HepG2 (cell line): ENCODE measurements around the gene SNAPC4. TPM values are rescaled to one million over a fixed set of nuclear protein-coding genes. Genes with fewer than 3 reads are reported as not detected.

ENCODE experiments used
- HCFC1 ChIP-seq: fragments of 150-350 bp; IDR thresholded peaks from 2 replicates; pipeline ENCODE4 v1.6.1; 2014; ENCODE audit warnings: low read depth, low read length
- HDAC1 ChIP-seq: sonication (generic); formaldehyde crosslinking; IDR thresholded peaks from 2 replicates; pipeline ENCODE4 v1.5.1; 2020; ENCODE audit warnings: mild to moderate bottlenecking, missing genetic modification reagents
- NFKB2 ChIP-seq: sonication (generic); formaldehyde crosslinking; IDR thresholded peaks from 2 replicates; pipeline ENCODE4 v1.4.0; 2020; ENCODE audit warnings: missing genetic modification reagents, borderline replicate concordance
- NFKBIZ ChIP-seq: IDR thresholded peaks from 2 replicates; pipeline ENCODE4 v1.6.1; 2018; ENCODE audit warnings: missing genetic modification reagents, missing compliant biosample characterization
- NFYC ChIP-seq: IDR thresholded peaks from 2 replicates; pipeline ENCODE4 v1.6.1; 2016; ENCODE audit warnings: missing genetic modification reagents, missing compliant biosample characterization
- YY1 ChIP-seq: IDR thresholded peaks from 2 replicates; pipeline ENCODE4 v1.6.1; 2011; ENCODE audit warnings: low read length, low read depth, moderate library complexity, mild to moderate bottlenecking; ENCODE audit not compliant: insufficient read depth, insufficient replicate concordance
- ZNF143 ChIP-seq: sonication (generic); formaldehyde crosslinking; IDR thresholded peaks from 2 replicates; pipeline ENCODE4 v1.4.0; 2020; ENCODE audit warnings: missing genetic modification reagents
- ZNF253 ChIP-seq: sonication (generic); formaldehyde crosslinking; IDR thresholded peaks from 2 replicates; pipeline ENCODE4 v1.8.0; 2022; ENCODE audit warnings: mild to moderate bottlenecking, missing genetic modification reagents, borderline replicate concordance
- ZNF556 ChIP-seq: sonication (generic); formaldehyde crosslinking; IDR thresholded peaks from 2 replicates; pipeline ENCODE4 v1.4.0; 2020; ENCODE audit warnings: mild to moderate bottlenecking, missing genetic modification reagents, borderline replicate concordance
- ZNF737 ChIP-seq: sonication (generic); formaldehyde crosslinking; IDR thresholded peaks from 2 replicates; pipeline ENCODE4 v1.5.0; 2020; ENCODE audit warnings: missing genetic modification reagents, mild to moderate bottlenecking, borderline replicate concordance
- polyA plus RNA-seq, 8 experiments: library from polyadenylated mRNA; depleted of rRNA in 3 of 8; stranded (reverse) in 7 of 8; unstranded in 1 of 8; fragments of >200 nt; fragmentation: Illumina TruSeq in 4 of 8; extraction: Trizol in 4 of 8; gene quantifications; 2 replicates each; pipeline versions ENCODE4 v1.2.1 to v1.2.3, GENCODE V29; 2011 to 2016; ENCODE audit warnings: low read depth in 4 of 8, missing spikeins in 1 of 8, mixed read lengths in 1 of 8; ENCODE audit not compliant: insufficient read depth in 1 of 8
- total RNA-seq, 5 experiments: library from RNA; depleted of rRNA; stranded (reverse); fragments of >200 nt; fragmentation: Illumina TruSeq; extraction: Trizol; gene quantifications; 2 replicates each; pipeline ENCODE4 v1.2.3, GENCODE V29; 2016; ENCODE audit warnings: low read depth in 1 of 5
- TF ChIP-seq, protein P1 (sequence below): sonication (generic); formaldehyde crosslinking; IDR thresholded peaks from 2 replicates; pipeline ENCODE4 v1.8.0; 2022; ENCODE audit warnings: mild to moderate bottlenecking, missing genetic modification reagents, borderline replicate concordance
- TF ChIP-seq, protein P2 (sequence below): sonication (generic); formaldehyde crosslinking; IDR thresholded peaks from 2 replicates; pipeline ENCODE4 v1.8.0; 2023; ENCODE audit warnings: mild to moderate bottlenecking, missing genetic modification reagents
- TF ChIP-seq, protein P3 (sequence below): sonication (generic); formaldehyde crosslinking; IDR thresholded peaks from 2 replicates; pipeline ENCODE4 v1.5.0; 2020; ENCODE audit warnings: missing genetic modification reagents
- TF ChIP-seq, protein P4 (sequence below): sonication (generic); formaldehyde crosslinking; IDR thresholded peaks from 2 replicates; pipeline ENCODE4 v1.8.1; 2022; ENCODE audit warnings: mild to moderate bottlenecking, missing genetic modification reagents
- TF ChIP-seq, protein P5 (sequence below): sonication (generic); formaldehyde crosslinking; IDR thresholded peaks from 2 replicates; pipeline ENCODE4 v1.8.0; 2022; ENCODE audit warnings: mild to moderate bottlenecking, missing genetic modification reagents, moderate library complexity
- TF ChIP-seq, protein P6 (sequence below): sonication (generic); formaldehyde crosslinking; IDR thresholded peaks from 2 replicates; pipeline ENCODE4 v1.4.0; 2020; ENCODE audit warnings: missing genetic modification reagents
- TF ChIP-seq, protein P7 (sequence below): IDR thresholded peaks from 2 replicates; pipeline ENCODE4 v1.6.1; 2016

The SNAPC4 gene
- total and polyA plus RNA-seq, 2 of the 13 experiments (the other 11 are each of a cell fraction or from before 2014, with no cell fraction given), result 2.0 to 6.0 TPM

DNA sequence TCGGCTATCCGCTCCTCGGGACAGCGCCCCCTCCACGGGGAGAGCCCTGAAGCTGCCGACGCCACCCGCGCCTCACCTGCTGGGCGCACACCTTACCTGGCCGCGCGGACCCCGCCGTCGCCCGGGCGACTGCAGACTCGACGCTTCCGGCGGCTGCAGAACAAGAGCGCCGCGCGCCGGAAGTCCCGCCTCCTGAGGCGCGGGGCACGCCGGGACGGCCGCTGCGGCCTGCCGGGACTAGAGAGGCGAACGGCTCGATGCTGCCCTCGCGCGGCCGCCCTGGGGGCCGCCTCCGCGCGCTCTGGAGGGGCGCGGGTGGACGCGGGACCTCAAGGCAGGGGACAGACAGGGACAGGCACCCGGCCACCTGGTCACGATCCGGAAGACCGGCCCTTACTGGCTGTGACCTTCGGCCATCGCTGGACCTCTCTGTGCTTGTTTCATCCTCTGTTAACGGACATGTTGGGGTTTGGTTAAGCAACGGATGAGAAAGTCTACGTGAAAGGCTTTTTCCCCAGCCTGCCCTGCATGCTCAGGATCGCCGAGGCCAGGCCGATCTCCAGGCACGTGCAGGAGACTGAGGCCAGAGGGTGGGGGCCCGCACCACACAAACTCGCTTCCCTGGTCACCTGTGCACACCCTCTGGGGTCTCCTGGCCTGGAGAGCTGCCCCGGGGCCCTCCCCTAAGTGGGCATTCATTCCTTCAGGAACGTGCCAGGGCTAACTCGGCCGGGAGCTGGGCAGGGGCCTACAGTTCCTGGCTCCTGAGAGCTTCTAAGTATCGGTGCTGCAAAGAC lies at the start of gene SNAPC4 (continued):
- TF ChIP-seq, protein P1, sequence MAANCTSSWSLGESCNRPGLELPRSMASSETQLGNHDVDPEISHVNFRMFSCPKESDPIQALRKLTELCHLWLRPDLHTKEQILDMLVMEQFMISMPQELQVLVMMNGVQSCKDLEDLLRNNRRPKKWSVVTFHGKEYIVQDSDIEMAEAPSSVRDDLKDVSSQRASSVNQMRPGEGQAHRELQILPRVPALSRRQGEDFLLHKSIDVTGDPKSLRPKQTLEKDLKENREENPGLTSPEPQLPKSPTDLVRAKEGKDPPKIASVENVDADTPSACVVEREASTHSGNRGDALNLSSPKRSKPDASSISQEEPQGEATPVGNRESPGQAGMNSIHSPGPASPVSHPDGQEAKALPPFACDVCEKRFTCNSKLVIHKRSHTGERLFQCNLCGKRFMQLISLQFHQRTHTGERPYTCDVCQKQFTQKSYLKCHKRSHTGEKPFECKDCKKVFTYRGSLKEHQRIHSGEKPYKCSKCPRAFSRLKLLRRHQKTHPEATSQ (CRISPR knock-in tag), result 0 out of 2 replicates have a peak, but pooled peaks have one; percentile 55
- TF ChIP-seq NFKBIZ (peak; percentile 45; the same call in 1 of the 2 replicates), YY1 (peak; percentile 85), ZNF737 (CRISPR knock-in tag) (no peak), NFKB2 (CRISPR knock-in tag) (peak; percentile 43; the same call in 1 of the 2 replicates), NFYC (no peak; the same call in 1 of the 2 replicates), HCFC1 (peak; percentile 47; the same call in 1 of the 2 replicates), ZNF253 (0 out of 2 replicates have a peak, but pooled peaks have one; percentile 76), ZNF143 (CRISPR knock-in tag) (peak; percentile 90), ZNF556 (0 out of 2 replicates have a peak, but pooled peaks have one; percentile 43), HDAC1 (CRISPR knock-in tag) (peak; percentile 93)
- TF ChIP-seq, protein P2, sequence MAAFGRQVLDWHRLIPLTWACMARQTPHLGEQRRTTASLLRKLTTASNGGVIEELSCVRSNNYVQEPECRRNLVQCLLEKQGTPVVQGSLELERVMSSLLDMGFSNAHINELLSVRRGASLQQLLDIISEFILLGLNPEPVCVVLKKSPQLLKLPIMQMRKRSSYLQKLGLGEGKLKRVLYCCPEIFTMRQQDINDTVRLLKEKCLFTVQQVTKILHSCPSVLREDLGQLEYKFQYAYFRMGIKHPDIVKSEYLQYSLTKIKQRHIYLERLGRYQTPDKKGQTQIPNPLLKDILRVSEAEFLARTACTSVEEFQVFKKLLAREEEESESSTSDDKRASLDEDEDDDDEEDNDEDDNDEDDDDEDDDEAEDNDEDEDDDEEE, result peak; percentile 70; the same call in 1 of the 2 replicates
- TF ChIP-seq, protein P3, sequence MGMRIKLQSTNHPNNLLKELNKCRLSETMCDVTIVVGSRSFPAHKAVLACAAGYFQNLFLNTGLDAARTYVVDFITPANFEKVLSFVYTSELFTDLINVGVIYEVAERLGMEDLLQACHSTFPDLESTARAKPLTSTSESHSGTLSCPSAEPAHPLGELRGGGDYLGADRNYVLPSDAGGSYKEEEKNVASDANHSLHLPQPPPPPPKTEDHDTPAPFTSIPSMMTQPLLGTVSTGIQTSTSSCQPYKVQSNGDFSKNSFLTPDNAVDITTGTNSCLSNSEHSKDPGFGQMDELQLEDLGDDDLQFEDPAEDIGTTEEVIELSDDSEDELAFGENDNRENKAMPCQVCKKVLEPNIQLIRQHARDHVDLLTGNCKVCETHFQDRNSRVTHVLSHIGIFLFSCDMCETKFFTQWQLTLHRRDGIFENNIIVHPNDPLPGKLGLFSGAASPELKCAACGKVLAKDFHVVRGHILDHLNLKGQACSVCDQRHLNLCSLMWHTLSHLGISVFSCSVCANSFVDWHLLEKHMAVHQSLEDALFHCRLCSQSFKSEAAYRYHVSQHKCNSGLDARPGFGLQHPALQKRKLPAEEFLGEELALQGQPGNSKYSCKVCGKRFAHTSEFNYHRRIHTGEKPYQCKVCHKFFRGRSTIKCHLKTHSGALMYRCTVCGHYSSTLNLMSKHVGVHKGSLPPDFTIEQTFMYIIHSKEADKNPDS (CRISPR knock-in tag), result 0 out of 2 replicates have a peak, but pooled peaks have one; percentile 52
- TF ChIP-seq, protein P4, sequence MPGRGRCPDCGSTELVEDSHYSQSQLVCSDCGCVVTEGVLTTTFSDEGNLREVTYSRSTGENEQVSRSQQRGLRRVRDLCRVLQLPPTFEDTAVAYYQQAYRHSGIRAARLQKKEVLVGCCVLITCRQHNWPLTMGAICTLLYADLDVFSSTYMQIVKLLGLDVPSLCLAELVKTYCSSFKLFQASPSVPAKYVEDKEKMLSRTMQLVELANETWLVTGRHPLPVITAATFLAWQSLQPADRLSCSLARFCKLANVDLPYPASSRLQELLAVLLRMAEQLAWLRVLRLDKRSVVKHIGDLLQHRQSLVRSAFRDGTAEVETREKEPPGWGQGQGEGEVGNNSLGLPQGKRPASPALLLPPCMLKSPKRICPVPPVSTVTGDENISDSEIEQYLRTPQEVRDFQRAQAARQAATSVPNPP (CRISPR knock-in tag), result peak; percentile 84; the same call in 1 of the 2 replicates
- TF ChIP-seq, protein P5, sequence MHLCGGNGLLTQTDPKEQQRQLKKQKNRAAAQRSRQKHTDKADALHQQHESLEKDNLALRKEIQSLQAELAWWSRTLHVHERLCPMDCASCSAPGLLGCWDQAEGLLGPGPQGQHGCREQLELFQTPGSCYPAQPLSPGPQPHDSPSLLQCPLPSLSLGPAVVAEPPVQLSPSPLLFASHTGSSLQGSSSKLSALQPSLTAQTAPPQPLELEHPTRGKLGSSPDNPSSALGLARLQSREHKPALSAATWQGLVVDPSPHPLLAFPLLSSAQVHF (CRISPR knock-in tag), result peak; percentile 85
- TF ChIP-seq, protein P6, sequence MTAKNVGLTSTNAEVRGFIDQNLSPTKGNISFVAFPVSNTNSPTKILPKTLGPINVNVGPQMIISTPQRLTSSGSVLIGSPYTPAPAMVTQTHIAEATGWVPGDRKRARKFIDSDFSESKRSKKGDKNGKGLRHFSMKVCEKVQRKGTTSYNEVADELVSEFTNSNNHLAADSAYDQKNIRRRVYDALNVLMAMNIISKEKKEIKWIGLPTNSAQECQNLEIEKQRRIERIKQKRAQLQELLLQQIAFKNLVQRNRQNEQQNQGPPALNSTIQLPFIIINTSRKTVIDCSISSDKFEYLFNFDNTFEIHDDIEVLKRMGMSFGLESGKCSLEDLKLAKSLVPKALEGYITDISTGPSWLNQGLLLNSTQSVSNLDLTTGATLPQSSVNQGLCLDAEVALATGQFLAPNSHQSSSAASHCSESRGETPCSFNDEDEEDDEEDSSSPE, result peak; percentile 77; the same call in 1 of the 2 replicates
- TF ChIP-seq, protein P7, sequence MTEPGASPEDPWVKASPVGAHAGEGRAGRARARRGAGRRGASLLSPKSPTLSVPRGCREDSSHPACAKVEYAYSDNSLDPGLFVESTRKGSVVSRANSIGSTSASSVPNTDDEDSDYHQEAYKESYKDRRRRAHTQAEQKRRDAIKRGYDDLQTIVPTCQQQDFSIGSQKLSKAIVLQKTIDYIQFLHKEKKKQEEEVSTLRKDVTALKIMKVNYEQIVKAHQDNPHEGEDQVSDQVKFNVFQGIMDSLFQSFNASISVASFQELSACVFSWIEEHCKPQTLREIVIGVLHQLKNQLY (CRISPR knock-in tag), result no peak
